Testis (tissue), 3 donors: ENCODE measurements around the gene CLEC20A. TPM values are rescaled to one million over a fixed set of nuclear protein-coding genes. Genes with fewer than 3 reads are reported as not detected.

Source experiments
- DNase-seq: peaks from one replicate; pipeline ENCODE4 v3.0.0-alpha.2; 2019
- H3K27ac ChIP-seq, 2 donors: fragments of 200-600 bp; sonication (generic); one replicate each; pipeline ENCODE4 v1.5.1; 2019
- H3K27me3 ChIP-seq: fragments of 200-600 bp; sonication (generic); one replicate; pipeline ENCODE4 v1.5.1; 2019
- H3K36me3 ChIP-seq: fragments of 200-600 bp; sonication (generic); one replicate; pipeline ENCODE4 v1.5.1; 2017; ENCODE audit warnings: low read depth; ENCODE audit errors: missing control alignments
- H3K4me1 ChIP-seq: fragments of 200-600 bp; sonication (generic); one replicate; pipeline ENCODE4 v1.5.1; 2019
- H3K4me3 ChIP-seq, 2 donors: fragments of 200-600 bp; sonication (generic); one replicate each; pipeline ENCODE4 v1.5.1; 2017 to 2019
- H3K9me3 ChIP-seq: fragments of 200-600 bp; sonication (generic); one replicate; pipeline ENCODE4 v1.5.1; 2017
- POLR2A ChIP-seq: fragments of 450-650 bp; IDR thresholded peaks from one replicate; pipeline ENCODE4 v1.6.1; 2017; ENCODE audit warnings: antibody characterized with exemption, mild to moderate bottlenecking, moderate library complexity
- WGBS, 2 donors: methylation state at CpG; one replicate each; pipeline ENCODE4 v1.1.5; 2018; 5-methylcytosine and 5-hydroxymethylcytosine counted together
- intact Hi-C: fragments of 100-400 bp; cut with DNase I; formaldehyde crosslinking; loops from one replicate; pipeline ENCODE4 v1.15.1; 2023; ENCODE audit warnings: low total_unique reads
- polyA plus RNA-seq: library from polyadenylated mRNA; stranded (reverse); fragments of 350-450 nt; fragmentation: Illumina TruSeq; extraction: RNeasy Lipid Tissue Mini Kit (QIAGEN cat#74804); gene quantifications from one replicate; pipeline ENCODE4 v1.2.3, GENCODE V29; 2014; ENCODE audit warnings: low read depth, low replicate concordance; ENCODE audit not compliant: insufficient read depth
- small RNA-seq, 2 donors: library from RNA; depleted of rRNA; stranded (forward); fragments of <200 nt; gene quantifications; one replicate each; pipeline ENCODE3, GENCODE V24; 2016
- total RNA-seq, 2 donors: library from RNA; depleted of rRNA; stranded (reverse); fragments of >200 nt; gene quantifications; one replicate each; pipeline ENCODE4 v1.2.3, GENCODE V29; 2016
- TF ChIP-seq, protein P1 (sequence below), 3 experiments: fragments of 450-650 bp in 2 of 3; fragments of 200-600 bp in 1 of 3; sonication (generic) in 1 of 3; IDR thresholded peaks; one replicate each; pipeline ENCODE4 v1.5.1; 2016 to 2019; ENCODE audit warnings: antibody characterized with exemption in 3 of 3, mild to moderate bottlenecking in 2 of 3, moderate library complexity in 1 of 3

Gene CLEC20A
- total and polyA plus RNA-seq, 3 donors from 2014 or later = 1.1 to 7.5 (median 6.1) TPM

DNA sequence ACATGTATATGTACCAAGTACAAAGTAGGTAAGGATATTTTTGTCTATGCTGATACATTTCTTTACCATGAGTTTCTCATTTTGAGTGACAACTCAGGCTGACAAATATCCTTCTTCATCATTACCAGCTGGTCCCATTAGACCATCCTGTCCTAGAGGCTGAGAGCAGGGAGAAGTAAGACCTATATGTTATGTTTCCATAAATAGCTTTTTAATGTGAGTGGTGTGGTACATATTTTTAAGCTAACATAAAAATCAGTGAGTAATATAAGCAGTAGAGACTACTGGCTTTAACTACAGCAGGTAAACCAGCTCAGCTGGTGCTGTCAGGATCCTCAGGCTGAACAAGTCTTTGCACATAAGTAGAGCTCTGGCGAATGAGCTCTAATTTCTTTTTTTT, 62.4 kb downstream of the CLEC20A start:
- Histone ChIP-seq H3K27me3 (no peaks in the 10 kb centered on the region), H3K9me3 (no peaks in the 10 kb centered on the region), H3K36me3 (no peaks in the 10 kb centered on the region), H3K4me3 (no peak overlapping the region), H3K4me1 (no peaks in the 10 kb centered on the region), H3K27ac (no peak overlapping the region)
- WGBS, 2 donors = 83 to 84% methylated on average over 1 of the region's 1 CpG
- DNase-seq = no peak
- intact Hi-C loops = no loop called here
- TF ChIP-seq POLR2A = no peak
- TF ChIP-seq, protein P1, sequence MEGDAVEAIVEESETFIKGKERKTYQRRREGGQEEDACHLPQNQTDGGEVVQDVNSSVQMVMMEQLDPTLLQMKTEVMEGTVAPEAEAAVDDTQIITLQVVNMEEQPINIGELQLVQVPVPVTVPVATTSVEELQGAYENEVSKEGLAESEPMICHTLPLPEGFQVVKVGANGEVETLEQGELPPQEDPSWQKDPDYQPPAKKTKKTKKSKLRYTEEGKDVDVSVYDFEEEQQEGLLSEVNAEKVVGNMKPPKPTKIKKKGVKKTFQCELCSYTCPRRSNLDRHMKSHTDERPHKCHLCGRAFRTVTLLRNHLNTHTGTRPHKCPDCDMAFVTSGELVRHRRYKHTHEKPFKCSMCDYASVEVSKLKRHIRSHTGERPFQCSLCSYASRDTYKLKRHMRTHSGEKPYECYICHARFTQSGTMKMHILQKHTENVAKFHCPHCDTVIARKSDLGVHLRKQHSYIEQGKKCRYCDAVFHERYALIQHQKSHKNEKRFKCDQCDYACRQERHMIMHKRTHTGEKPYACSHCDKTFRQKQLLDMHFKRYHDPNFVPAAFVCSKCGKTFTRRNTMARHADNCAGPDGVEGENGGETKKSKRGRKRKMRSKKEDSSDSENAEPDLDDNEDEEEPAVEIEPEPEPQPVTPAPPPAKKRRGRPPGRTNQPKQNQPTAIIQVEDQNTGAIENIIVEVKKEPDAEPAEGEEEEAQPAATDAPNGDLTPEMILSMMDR (IDR thresholded peaks at IDR 0.05) = no peak

Small RNA genes within 50 kb of the gene (small RNA-seq; reads per million reads assigned to genes)
- gene RF00017 = 0 reads per million in 2 donors

Other genes starting within 250 kb of the CLEC20A start
- gene TEX35, start 16.1 kb upstream of the CLEC20A start, total RNA-seq = 10 to 100 TPM; 32.1 to 69.9 TPM
- gene TEX35, start 16.1 kb upstream of the CLEC20A start, polyA plus RNA-seq = 131 TPM
- 10 to 100 TPM; 56.3 to 78.6 TPM for gene RALGPS2, start 228.3 kb upstream of the CLEC20A start, total RNA-seq
- 224 TPM for gene RALGPS2, start 228.3 kb upstream of the CLEC20A start, polyA plus RNA-seq